GM12865 (cell line): ENCODE measurements around the gene S100A2.
"Not testable (repeated sequence)": the region's sequence is repeated elsewhere in the genome, so short reads cannot be mapped to it uniquely, and the experiment has no call there.

Source experiments
- DNase-seq: peaks from one replicate; pipeline ENCODE4 v3.0.0; 2010; ENCODE audit warnings: low read depth
- H3K4me3 ChIP-seq: 2 replicates; pipeline ENCODE4 v1.5.1; 2011; ENCODE audit warnings: mild to moderate bottlenecking, low read depth, low read length, control low read depth
- CTCF ChIP-seq: IDR thresholded peaks from 2 replicates; pipeline ENCODE4 v1.5.1; 2011; ENCODE audit warnings: low read length, control low read depth, low read depth, inconsistent platforms; ENCODE audit not compliant: insufficient read depth; ENCODE audit errors: missing control alignments

S100A2 gene

GRCh38 chr1:153520818-153521476 is 44.7 kb downstream of the S100A2 start:
- H3K4me3 ChIP-seq, result no peak overlapping the region
- TF ChIP-seq CTCF, result no peak
- no peak for DNase-seq

- DNase-seq, H3K4me3 ChIP-seq: not testable (repeated sequence)
Measured at GRCh38 chr1:153520137-153520691, 45.4 kb downstream of the S100A2 start.

GRCh38 chr1:153519242-153519641 is 46.4 kb downstream of the S100A2 start:
- no peak overlapping the region for H3K4me3 ChIP-seq
- no peak for DNase-seq
- no peak for TF ChIP-seq CTCF

GRCh38 chr1:153515504-153516394 is 49.9 kb downstream of the S100A2 start:
- TF ChIP-seq CTCF, result no peak
- no peak for DNase-seq
- H3K4me3 ChIP-seq, result no peak overlapping the region

GRCh38 chr1:153513666-153514065 is 52.0 kb downstream of the S100A2 start:
- H3K4me3 ChIP-seq, result no peak overlapping the region
- TF ChIP-seq CTCF, result no peak

GRCh38 chr1:153513023-153513422 is 52.6 kb downstream of the S100A2 start:
- H3K4me3 ChIP-seq, result no peak overlapping the region
- DNase-seq, result no peak
- TF ChIP-seq CTCF, result no peak

More at GRCh38 chr1:153513666-153514065, 52.0 kb downstream of the S100A2 start:
- DNase-seq, result no peak
